DND-41 (cell line): ENCODE measurements around the gene FKRP.

Experiments used
- CTCF ChIP-seq: IDR thresholded peaks from 2 replicates; pipeline ENCODE4 v1.5.1; 2012; ENCODE audit warnings: borderline replicate concordance, low read length, moderate library complexity, mild to moderate bottlenecking; ENCODE audit not compliant: poor library complexity, severe bottlenecking; ENCODE audit errors: extremely low read depth
- EZH2 ChIP-seq: IDR thresholded peaks from 3 replicates; pipeline ENCODE4 v1.6.1; 2012; ENCODE audit warnings: borderline replicate concordance, low read depth, mild to moderate bottlenecking, moderate library complexity, low read length, inconsistent platforms; ENCODE audit not compliant: severe bottlenecking

GRCh38 chr19:46698395-46699321 lies 47.2 kb upstream of the FKRP start:
- TF ChIP-seq CTCF (no peak), EZH2 (no peak)
